HG02884 (cell line): ENCODE measurements around the gene ZNF433.
"Not testable (repeated sequence)": the region's sequence is repeated elsewhere in the genome, so short reads cannot be mapped to it uniquely, and the experiment has no call there.

Experiments used
- ATAC-seq: cut with Tn5 transposase; IDR thresholded peaks from one replicate; pipeline ENCODE4 v1.9.1; 2021; ENCODE audit warnings: mild to moderate bottlenecking, moderate library complexity; ENCODE audit not compliant: unreplicated experiment

Gene ZNF433

DNA sequence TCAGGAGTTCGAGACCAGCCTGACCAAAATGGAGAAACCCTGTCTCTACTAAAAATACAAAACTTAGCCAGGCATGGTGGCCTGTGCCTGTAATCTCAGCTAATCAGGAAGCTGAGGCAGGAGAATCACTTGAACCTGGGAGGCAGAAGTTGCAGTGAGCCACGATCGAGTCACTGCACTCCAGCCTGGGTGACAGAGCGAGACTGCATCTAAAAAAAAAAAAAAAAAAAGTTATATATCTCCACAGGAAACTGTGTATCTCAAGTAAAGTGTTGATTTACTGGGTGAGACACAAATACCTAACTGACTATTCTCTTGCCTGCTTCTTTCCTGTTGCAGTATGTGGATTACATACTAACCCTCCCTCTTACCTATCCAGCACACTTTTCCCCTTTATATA, 43.6 kb downstream of the ZNF433 start:
- not testable (repeated sequence) for ATAC-seq

DNA sequence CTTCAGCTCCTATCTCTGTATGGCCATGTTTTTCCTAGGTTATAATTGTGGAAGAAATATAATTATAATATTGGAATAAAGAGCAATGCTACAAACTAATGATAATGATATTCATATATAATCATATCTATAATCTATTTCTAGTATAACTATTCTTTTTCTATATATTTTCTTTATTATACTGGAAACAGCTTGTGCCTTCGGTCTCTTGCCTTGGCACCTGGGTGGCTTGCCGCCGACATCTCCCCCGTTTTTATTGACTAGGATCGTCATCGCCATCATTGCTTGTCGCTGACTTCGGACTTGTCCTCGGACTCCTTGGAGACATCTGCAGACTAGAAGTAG, 46.4 kb downstream of the ZNF433 start:
- ATAC-seq = no peak

DNA sequence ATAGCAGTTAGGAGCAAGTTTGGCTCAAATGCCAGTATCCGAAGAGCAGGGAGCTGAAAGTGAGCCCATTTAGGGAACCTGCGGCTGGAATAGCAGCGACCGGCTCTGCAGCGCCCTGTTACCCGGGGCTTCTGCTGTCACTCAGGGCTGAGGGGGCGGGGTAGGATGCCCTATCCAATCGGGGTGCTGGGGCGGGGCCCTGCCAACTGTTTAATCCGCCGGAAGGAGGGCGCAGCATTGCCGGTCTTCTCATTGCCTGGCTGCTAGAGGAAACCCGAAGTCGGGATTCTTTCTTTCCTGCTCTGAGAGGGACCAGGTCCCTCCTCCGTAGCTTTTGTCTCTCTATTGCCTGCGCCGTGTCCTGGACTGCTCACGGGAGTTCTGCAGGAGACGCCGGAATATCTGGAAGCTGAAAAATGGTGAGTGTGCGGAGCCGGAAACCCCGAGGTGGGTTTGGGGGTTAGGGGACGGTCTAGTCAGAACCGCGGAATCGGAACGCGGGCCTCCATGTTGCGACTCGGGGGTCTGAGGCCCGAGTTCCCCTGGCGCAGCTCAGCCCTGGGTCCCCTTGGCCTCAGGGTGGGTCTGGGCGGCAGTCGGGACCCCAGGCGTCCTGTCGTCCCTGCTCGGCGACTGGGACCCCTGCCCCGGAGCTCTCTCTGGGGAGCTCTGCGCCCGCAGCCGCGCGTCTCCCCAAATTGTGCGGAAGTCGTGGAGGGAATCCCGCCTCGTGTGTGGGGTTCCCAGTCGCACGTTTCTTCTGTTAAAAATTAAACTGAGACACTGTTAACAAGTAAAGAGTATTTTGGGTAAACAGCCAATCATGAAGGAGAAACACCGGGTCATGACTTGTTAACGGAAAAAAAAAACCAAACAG, 47.8 kb downstream of the ZNF433 start:
- ATAC-seq = peak; percentile 63

DNA sequence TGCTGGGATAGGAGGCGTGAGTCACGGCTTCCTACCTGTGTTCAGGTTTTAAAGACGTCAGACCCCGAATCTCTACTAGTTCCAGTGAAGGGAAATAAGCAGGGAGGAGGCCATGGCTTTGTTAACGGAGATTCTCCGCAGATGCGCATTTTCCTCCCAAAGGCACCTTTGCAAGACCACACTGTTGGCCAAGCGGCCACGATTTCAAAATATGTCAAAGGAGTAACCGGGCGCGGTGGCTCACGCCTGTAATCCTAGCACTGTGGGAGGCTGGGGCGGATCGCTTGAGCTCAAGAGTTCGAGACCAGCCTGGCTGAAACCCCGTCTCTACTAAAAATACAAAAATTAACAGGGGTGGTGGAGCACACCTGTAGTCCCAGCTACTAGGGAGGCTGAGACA, 48.7 kb downstream of the ZNF433 start:
- no peak for ATAC-seq

DNA sequence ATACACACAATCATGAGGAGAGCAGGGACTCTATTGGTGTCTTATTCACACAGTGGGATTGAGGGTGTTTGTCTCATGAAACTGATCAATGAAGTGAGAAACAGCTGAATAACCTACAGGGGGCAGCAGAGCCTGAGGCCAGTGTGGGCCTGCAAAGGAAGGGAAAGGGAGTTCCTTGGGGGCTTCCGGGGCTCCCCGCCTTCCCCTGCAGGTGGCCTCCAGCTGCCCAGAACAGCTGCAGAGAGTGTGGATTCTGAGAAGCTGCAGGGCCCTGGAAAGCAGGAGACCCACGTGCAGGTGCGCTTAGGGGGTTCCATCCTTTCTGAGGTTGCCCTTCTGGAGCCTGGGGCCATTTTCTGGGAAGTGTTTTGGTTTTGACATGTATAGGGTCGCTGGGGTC, 50.5 kb downstream of the ZNF433 start:
- ATAC-seq = no peak

DNA sequence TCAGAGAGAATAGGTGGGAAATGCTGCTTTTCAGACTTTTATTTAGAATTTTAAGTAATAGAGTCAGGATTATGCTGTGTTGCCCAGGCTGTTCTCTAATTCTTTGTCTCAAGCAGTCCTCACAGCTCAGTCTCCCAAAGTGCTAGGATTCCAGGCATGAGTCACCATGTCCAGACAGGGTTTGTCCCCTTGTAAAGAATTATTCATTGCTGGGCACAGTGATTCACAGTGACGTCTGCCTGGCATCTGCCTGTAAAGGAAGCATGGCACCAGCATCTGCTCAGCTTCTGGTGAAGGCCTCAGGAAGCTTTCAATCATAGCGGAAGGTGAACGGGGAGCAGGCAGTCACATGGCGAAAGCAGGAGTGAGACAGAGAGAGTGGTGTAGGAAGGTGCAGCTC, 53.0 kb downstream of the ZNF433 start:
- no peak for ATAC-seq

DNA sequence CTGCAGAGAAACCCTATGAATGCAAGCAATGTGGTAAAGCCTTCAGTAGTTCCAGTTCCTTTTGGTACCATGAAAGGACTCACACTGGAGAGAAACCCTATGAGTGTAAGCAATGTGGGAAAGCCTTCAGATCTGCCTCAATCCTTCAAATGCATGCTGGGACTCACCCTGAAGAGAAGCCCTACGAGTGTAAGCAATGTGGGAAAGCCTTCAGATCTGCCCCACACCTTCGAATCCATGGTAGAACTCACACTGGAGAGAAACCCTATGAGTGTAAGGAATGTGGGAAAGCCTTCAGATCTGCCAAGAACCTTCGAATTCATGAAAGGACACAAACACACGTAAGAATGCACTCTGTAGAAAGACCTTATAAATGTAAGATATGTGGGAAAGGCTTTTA, 56.0 kb downstream of the ZNF433 start:
- no peak for ATAC-seq

DNA sequence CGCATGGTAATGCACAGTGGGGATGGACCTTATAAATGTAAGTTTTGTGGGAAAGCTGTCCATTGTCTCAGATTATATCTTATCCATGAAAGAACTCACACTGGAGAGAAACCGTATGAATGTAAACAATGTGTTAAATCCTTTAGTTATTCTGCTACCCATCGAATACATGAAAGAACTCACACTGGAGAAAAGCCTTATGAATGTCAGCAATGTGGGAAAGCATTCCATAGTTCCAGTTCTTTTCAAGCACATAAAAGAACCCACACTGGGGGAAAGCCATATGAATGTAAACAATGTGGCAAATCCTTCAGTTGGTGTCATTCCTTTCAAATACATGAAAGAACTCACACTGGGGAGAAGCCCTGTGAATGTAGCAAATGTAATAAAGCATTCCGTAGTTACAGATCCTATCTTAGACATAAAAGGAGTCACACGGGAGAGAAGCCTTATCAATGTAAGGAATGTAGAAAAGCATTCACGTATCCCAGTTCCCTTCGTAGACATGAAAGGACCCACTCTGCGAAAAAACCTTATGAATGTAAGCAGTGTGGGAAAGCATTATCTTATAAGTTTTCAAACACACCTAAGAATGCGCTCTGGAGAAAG, 56.9 kb downstream of the ZNF433 start:
- ATAC-seq = no peak

DNA sequence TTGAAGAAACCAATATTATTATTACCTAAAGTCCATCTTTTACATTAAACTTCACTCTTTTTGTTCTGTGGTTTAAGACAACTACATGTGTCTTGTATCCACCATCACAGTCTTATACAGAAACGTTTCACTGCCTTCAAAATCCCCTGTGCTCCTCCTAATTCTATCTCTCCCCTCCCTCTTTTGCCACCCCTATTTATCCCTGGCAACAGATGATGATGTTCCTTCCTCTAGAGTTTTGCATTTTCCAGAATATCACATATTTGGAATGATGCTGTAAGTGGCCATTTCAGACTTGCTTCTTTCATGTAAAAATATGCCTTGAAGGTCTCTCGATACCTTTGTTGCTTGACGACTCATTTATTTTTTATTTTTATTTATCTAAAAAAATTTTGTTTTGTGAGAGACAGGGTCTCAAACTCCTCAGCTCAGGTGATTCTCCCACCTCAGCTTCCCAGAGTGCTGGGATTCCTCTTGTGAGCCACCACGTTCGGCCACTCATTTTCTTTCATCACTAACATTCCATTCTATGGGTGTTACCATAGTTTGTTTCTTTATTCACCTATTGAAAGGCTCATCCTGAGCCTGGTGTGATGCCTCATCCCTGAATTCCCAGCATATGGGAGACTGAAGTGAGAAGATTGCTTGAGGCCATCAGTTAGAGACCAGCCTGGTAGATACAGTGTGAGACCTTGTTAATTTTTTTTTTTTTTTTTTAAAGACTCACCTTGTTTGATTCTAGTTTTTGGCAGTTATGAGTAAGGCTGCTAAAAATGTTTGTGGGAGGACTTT, 62.3 kb downstream of the ZNF433 start:
- ATAC-seq = no peak

DNA sequence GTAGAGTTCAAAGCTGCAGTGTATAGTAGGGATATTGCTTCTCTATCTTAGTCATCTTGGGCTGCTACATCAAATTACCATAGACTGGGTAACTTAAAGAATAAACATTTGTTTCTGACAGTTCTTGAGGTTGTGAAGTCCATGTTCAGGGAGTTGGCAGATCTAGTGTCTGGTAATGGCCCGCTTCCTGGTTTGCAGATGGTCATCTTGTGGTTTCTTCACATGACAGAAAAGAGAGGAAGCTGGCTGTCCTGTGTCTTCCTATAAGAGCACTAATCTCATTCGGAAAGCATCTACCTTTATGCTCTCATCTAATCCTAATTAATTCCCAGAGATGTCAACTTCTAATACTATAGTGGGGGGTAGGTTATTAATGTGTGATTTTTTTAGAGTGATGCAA, 64.4 kb downstream of the ZNF433 start:
- no peak for ATAC-seq

DNA sequence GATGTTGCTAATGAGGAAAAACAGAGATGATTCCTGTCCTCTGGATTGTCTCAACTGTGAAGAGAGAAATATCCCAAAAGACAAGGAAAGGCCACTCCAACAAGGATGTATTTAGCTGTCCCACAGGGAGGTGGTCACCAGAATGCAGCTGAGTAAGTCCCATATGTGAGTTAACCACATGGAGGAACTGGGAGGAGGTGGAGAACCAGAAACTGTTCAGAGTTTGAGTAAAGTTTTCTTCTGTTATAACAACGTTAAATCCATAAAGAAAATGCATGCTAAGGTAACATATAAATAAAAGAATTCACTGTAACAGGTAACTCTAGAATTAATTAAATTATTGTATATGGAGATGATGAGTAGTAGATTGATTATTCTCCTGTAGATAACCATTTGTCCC, 65.3 kb downstream of the ZNF433 start:
- ATAC-seq = no peak

DNA sequence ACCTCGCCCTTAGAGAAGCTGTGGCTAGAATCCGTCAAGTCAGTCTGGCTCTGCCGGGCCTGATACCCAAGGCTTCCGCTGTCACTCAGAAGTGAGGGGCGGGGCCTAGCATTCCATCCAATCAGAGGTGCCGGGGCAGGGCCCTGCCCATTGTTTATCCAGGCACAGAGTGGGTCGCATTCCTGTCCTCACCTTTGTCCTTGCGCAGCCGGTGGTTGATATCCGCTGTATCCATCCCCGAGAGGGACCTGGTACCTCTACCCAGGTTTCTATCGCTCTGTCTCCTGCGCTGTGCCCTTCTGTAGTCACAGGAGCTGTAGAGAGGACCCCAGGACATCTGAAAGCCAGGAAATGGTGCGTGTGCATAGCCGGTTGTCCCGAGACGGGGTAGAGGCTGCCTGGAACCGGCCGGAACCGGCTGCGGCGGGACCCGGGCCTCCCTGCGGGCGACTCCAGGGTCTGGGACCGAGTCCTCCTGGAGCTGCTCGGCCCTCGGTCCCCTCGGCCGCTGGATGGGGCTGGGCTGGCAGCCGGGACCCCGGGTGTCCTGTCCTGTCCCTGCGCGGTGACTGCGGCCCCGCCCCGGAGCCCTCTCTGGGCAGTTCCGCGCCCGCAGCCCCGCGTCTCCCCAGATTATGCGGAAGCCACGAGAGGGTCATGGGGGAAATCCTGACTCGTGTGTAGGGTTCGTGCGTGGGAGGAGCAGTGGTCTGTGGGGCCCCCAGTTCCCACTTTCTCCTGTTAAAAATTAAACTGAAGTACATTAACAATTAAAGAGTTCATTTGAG, 70.4 kb downstream of the ZNF433 start, which contains the start of gene ZNF763:
TSS of gene ZNF763 (plus strand) at position 183 of the 788 bp plus-strand sequence. CDS start at position 352, 169 bp downstream.
- peak; percentile 85 for ATAC-seq
